OCI-LY7 (cell line): ENCODE measurements around the gene APBA1. TPM values are rescaled to one million over a fixed set of nuclear protein-coding genes. Genes with fewer than 3 reads are reported as not detected.

Source experiments
- BruUV-seq: library from RNA; stranded (reverse); fragments of 400-500 nt; replicated peaks from 2 replicates; lab custom pipeline; 2021; lab: Mats Ljungman, UMichigan
- CTCF ChIA-PET: fragments of 300-600 bp; sonication (Branson Sonifier 250); formaldehyde crosslinking; loops from one replicate; lab custom pipeline; 2022; ENCODE audit warnings: antibody characterized with exemption; ENCODE audit not compliant: unreplicated experiment; lab: Charles Lee
- POLR2A ChIA-PET: fragments of 300-600 bp; sonication (Branson Sonifier 250); formaldehyde crosslinking; loops from one replicate; lab custom pipeline; 2022; ENCODE audit warnings: antibody characterized with exemption; lab: Charles Lee
- DNase-seq: peaks from one replicate; pipeline ENCODE4 v3.0.0-alpha.2; 2015; ENCODE audit warnings: low spot score
- H2AFZ ChIP-seq: fragments of 200-600 bp; sonication (generic), shearing (Covaris generic); 2 replicates; pipeline ENCODE4 v1.6.1; 2014; ENCODE audit warnings: mild to moderate bottlenecking, antibody characterized with exemption, low read length, moderate library complexity
- H3K27ac ChIP-seq: fragments of 200-600 bp; sonication (generic); 2 replicates; pipeline ENCODE4 v1.5.1; 2014; ENCODE audit warnings: mixed run types, low read depth, mild to moderate bottlenecking, moderate library complexity, low read length, inconsistent platforms; ENCODE audit not compliant: poor library complexity, severe bottlenecking
- H3K36me3 ChIP-seq: fragments of 200-600 bp; sonication (generic); 2 replicates; pipeline ENCODE4 v1.6.1; 2014; ENCODE audit warnings: mild to moderate bottlenecking, antibody characterized with exemption, low read length, moderate library complexity, mixed read lengths; ENCODE audit not compliant: insufficient read depth
- H3K4me1 ChIP-seq: fragments of 200-600 bp; sonication (generic); 2 replicates; pipeline ENCODE4 v1.5.1; 2014; ENCODE audit warnings: mild to moderate bottlenecking, low read length; ENCODE audit not compliant: insufficient read depth, poor library complexity, severe bottlenecking
- H3K4me2 ChIP-seq: fragments of 200-600 bp; sonication (generic); 2 replicates; pipeline ENCODE4 v1.6.1; 2014; ENCODE audit warnings: mild to moderate bottlenecking, low read length
- H3K4me3 ChIP-seq: fragments of 200-600 bp; sonication (generic); 2 replicates; pipeline ENCODE4 v1.5.1; 2014; ENCODE audit warnings: mild to moderate bottlenecking, low read depth, low read length; ENCODE audit not compliant: poor library complexity, severe bottlenecking
- H3K79me2 ChIP-seq: fragments of 200-600 bp; sonication (generic); 2 replicates; pipeline ENCODE4 v1.6.1; 2016; ENCODE audit warnings: low read depth, mild to moderate bottlenecking, low read length, moderate library complexity, mixed read lengths; ENCODE audit not compliant: insufficient read depth
- H3K9me2 ChIP-seq: fragments of 200-600 bp; sonication (generic); 2 replicates; pipeline ENCODE4 v1.6.1; 2016; ENCODE audit warnings: mild to moderate bottlenecking, low read length, mixed read lengths; ENCODE audit not compliant: insufficient read depth
- H3K9me3 ChIP-seq: fragments of 200-600 bp; sonication (generic); 2 replicates; pipeline ENCODE4 v1.6.1; 2014; ENCODE audit warnings: mild to moderate bottlenecking, mixed run types, low read length, mixed read lengths
- H4K20me1 ChIP-seq: fragments of 200-600 bp; sonication (generic); 2 replicates; pipeline ENCODE4 v1.6.1; 2014; ENCODE audit warnings: mild to moderate bottlenecking, antibody characterized with exemption, low read length, moderate library complexity, mixed read lengths; ENCODE audit not compliant: insufficient read depth
- EZH2phosphoT487 ChIP-seq: fragments of 200-600 bp; sonication (generic); IDR thresholded peaks from 2 replicates; pipeline ENCODE4 v1.6.1; 2018; ENCODE audit warnings: low read depth, borderline replicate concordance, mild to moderate bottlenecking, mixed run types, antibody characterized with exemption, low read length, moderate library complexity, mixed read lengths
- intact Hi-C: fragments of 100-400 bp; cut with micrococcal nuclease; formaldehyde crosslinking; loops from one replicate; pipeline ENCODE4 v1.10.0; 2022; ENCODE audit not compliant: unreplicated experiment
- total RNA-seq, 2 experiments: library from RNA; depleted of rRNA in 1 of 2; stranded (reverse); fragments of >200 nt in 1 of 2; shearing (Covaris generic) in 1 of 2; gene quantifications; 2 replicates each; pipeline ENCODE4 v1.2.3, GENCODE V29; 2014 to 2022
- TF ChIP-seq, protein P1 (sequence below): fragments of 200-600 bp; sonication (generic); conservative IDR thresholded peaks from 2 replicates; pipeline ENCODE4 v1.5.1; 2014; ENCODE audit warnings: mild to moderate bottlenecking, antibody characterized with exemption, low read length, moderate library complexity, mixed read lengths

The APBA1 gene
- total RNA-seq, 2 experiments from 2014 or later: not detected

DNA sequence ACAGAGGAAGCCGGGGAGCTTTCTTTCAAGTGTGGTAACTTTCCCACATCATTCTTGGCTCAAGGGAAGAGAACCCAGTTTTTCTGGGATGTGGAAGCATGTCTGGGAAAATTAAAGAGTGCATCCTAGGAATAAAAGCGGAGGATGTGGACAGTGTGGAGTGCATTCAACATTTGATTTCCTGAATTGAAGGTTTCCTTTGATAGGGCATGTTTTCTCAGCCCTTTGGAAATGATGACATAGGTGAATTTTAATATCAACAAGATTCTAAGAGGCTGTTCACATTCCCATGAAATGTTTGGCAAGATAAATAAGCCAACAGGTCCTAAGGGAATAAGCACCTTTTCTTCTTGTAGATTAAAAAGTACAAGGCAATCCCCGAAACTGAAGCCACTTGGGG is 283.6 kb downstream of the APBA1 start:
- H3K36me3 ChIP-seq: no peaks in the 10 kb centered on the region
- H3K9me2 ChIP-seq: no peaks in the 10 kb centered on the region
- H2AFZ ChIP-seq: no peak overlapping the region
- no peak overlapping the region for H3K4me2 ChIP-seq
- no peak for DNase-seq
- BruUV-seq: no TSS peak
- intact Hi-C loops: no loop called here
- ChIA-PET CTCF (no interaction called here), POLR2A (interaction anchor here (0.6 kb wide), 1 partner anchor 253 kb away, joined by 4 read pairs; no protein-coding TSS in a partner anchor)
- TF ChIP-seq, protein P1, sequence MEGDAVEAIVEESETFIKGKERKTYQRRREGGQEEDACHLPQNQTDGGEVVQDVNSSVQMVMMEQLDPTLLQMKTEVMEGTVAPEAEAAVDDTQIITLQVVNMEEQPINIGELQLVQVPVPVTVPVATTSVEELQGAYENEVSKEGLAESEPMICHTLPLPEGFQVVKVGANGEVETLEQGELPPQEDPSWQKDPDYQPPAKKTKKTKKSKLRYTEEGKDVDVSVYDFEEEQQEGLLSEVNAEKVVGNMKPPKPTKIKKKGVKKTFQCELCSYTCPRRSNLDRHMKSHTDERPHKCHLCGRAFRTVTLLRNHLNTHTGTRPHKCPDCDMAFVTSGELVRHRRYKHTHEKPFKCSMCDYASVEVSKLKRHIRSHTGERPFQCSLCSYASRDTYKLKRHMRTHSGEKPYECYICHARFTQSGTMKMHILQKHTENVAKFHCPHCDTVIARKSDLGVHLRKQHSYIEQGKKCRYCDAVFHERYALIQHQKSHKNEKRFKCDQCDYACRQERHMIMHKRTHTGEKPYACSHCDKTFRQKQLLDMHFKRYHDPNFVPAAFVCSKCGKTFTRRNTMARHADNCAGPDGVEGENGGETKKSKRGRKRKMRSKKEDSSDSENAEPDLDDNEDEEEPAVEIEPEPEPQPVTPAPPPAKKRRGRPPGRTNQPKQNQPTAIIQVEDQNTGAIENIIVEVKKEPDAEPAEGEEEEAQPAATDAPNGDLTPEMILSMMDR: no peak
- no peak for TF ChIP-seq EZH2phosphoT487
- H3K4me3 ChIP-seq: no peak overlapping the region
- H4K20me1 ChIP-seq: no peaks in the 10 kb centered on the region
- H3K9me3 ChIP-seq: no peaks in the 10 kb centered on the region
- no peaks in the 10 kb centered on the region for H3K4me1 ChIP-seq
- H3K27ac ChIP-seq: no peak overlapping the region
- no peaks in the 10 kb centered on the region for H3K79me2 ChIP-seq

DNA sequence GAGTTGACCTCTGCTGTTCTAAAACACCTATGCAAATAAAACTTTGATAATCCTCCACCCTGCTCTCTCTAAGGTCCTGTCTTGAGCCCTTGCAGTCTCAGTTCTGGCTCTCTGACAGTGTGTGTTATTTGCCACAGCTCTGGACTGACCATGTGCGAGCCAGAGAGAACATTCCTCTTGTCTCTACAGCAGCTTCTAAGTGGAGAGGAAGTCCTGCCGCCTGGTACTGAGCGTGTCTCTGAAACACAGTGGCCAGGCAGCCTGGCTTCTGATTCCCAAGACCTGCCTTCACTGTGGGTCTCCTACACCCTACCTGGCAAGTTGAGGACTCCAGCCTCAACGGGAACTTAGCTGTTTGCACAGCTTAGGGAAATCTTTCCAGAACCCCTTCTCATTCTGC is 285.5 kb downstream of the APBA1 start:
- H4K20me1 ChIP-seq: no peaks in the 10 kb centered on the region
- no peak overlapping the region for H3K4me3 ChIP-seq
- intact Hi-C loops: no loop called here
- H3K79me2 ChIP-seq: no peaks in the 10 kb centered on the region
- H2AFZ ChIP-seq: no peak overlapping the region
- no peak overlapping the region for H3K27ac ChIP-seq
- no peaks in the 10 kb centered on the region for H3K36me3 ChIP-seq
- ChIA-PET POLR2A (no interaction called here), CTCF (no interaction called here)
- no peaks in the 10 kb centered on the region for H3K9me3 ChIP-seq
- no peak for DNase-seq
- no peak overlapping the region for H3K4me2 ChIP-seq
- no peaks in the 10 kb centered on the region for H3K4me1 ChIP-seq
- BruUV-seq: no TSS peak
- no peaks in the 10 kb centered on the region for H3K9me2 ChIP-seq
- TF ChIP-seq, protein P1: no peak
- TF ChIP-seq EZH2phosphoT487: no peak

DNA sequence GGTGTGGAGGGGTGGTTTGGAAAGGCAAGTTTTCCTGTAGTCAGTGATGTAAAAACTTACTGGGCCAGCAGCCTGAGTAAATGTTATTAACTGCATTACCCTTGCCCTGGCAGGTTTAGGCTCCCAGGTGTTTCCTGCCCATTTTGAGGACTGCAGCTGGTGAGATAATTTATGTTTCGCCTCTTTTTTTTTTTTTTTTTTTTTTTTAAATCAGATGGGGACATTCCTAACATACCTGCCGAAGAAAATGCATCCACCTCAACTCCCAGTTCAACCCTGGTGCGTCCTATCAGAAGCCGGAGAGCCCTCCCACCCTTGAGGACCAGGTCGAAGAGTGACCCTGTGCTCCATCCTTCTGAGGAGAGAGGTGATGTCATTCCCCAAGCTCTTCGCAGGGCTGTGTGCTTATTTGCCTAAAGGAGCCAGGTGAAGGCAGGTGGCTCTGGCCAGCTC is 286.6 kb downstream of the APBA1 start:
- intact Hi-C loops: no loop called here
- H3K9me3 ChIP-seq: no peaks in the 10 kb centered on the region
- no peak for DNase-seq
- no peaks in the 10 kb centered on the region for H3K9me2 ChIP-seq
- H3K4me2 ChIP-seq: no peak overlapping the region
- no peak for TF ChIP-seq EZH2phosphoT487
- TF ChIP-seq, protein P1: no peak
- no peaks in the 10 kb centered on the region for H4K20me1 ChIP-seq
- no peak overlapping the region for H3K27ac ChIP-seq
- H3K4me3 ChIP-seq: no peak overlapping the region
- no TSS peak for BruUV-seq
- CTCF ChIA-PET: no interaction called here
- H2AFZ ChIP-seq: no peak overlapping the region
- no peaks in the 10 kb centered on the region for H3K79me2 ChIP-seq
- no peaks in the 10 kb centered on the region for H3K4me1 ChIP-seq
- POLR2A ChIA-PET: no interaction called here
- H3K36me3 ChIP-seq: no peaks in the 10 kb centered on the region
